ENCODE results near the gene KRT23.

The KRT23 gene

DNA sequence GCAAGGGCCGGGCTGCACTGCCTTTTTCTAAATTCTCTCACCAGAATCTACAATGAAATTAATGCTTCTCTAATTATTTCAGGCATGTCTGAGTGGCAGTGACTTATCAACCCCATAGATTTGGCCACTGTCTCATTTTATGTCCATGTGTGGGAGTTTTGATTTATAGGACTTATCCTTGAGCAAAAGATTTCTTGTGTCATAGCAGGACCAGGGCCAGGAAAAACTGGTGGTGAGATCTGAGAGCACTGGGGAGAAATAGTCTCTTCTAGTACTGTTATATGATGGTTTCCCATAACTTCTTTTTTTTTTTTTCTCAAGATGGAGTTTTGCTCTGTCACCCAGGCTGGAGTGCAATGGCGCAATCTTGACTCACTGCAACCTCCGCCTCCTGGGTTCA is 1.5 kb upstream of the KRT23 start:
- H3K9me3 ChIP-seq (ENCODE audit: control insufficient read depth, insufficient read depth, low read depth, low read length), result no peaks in the 10 kb centered on the region
- H3K36me3 ChIP-seq (ENCODE audit: control insufficient read depth in 2 of 2, insufficient read depth in 1 of 2, low read length in 2 of 2), result no peaks in the 10 kb centered on the region
- no peak for TF ChIP-seq ZNF2 (tag by site-specific recombination; IDR thresholded peaks at IDR 0.05)
- no peak for TF ChIP-seq GLI4 (tag by site-specific recombination; IDR thresholded peaks at IDR 0.05)
- TF ChIP-seq, protein P1, sequence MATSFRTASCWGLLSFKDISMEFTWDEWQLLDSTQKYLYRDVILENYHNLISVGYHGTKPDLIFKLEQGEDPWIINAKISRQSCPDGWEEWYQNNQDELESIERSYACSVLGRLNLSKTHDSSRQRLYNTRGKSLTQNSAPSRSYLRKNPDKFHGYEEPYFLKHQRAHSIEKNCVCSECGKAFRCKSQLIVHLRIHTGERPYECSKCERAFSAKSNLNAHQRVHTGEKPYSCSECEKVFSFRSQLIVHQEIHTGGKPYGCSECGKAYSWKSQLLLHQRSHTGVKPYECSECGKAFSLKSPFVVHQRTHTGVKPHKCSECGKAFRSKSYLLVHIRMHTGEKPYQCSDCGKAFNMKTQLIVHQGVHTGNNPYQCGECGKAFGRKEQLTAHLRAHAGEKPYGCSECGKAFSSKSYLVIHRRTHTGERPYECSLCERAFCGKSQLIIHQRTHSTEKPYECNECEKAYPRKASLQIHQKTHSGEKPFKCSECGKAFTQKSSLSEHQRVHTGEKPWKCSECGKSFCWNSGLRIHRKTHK (tag by site-specific recombination; IDR thresholded peaks at IDR 0.05), result no peak
- no peak for TF ChIP-seq ZNF510 (tag by site-specific recombination; IDR thresholded peaks at IDR 0.05; ENCODE audit: insufficient replicate concordance)
- TF ChIP-seq, protein P2, sequence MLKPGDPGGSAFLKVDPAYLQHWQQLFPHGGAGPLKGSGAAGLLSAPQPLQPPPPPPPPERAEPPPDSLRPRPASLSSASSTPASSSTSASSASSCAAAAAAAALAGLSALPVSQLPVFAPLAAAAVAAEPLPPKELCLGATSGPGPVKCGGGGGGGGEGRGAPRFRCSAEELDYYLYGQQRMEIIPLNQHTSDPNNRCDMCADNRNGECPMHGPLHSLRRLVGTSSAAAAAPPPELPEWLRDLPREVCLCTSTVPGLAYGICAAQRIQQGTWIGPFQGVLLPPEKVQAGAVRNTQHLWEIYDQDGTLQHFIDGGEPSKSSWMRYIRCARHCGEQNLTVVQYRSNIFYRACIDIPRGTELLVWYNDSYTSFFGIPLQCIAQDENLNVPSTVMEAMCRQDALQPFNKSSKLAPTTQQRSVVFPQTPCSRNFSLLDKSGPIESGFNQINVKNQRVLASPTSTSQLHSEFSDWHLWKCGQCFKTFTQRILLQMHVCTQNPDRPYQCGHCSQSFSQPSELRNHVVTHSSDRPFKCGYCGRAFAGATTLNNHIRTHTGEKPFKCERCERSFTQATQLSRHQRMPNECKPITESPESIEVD (tag by site-specific recombination; IDR thresholded peaks at IDR 0.05), result no peak
- no peak for TF ChIP-seq ZFP37 (tag by site-specific recombination; IDR thresholded peaks at IDR 0.05)
- TF ChIP-seq ZNF311 (tag by site-specific recombination; IDR thresholded peaks at IDR 0.05; ENCODE audit: borderline replicate concordance), result no peak
- TF ChIP-seq ZNF223 (tag by site-specific recombination; IDR thresholded peaks at IDR 0.05), result no peak
- TF ChIP-seq, protein P3, sequence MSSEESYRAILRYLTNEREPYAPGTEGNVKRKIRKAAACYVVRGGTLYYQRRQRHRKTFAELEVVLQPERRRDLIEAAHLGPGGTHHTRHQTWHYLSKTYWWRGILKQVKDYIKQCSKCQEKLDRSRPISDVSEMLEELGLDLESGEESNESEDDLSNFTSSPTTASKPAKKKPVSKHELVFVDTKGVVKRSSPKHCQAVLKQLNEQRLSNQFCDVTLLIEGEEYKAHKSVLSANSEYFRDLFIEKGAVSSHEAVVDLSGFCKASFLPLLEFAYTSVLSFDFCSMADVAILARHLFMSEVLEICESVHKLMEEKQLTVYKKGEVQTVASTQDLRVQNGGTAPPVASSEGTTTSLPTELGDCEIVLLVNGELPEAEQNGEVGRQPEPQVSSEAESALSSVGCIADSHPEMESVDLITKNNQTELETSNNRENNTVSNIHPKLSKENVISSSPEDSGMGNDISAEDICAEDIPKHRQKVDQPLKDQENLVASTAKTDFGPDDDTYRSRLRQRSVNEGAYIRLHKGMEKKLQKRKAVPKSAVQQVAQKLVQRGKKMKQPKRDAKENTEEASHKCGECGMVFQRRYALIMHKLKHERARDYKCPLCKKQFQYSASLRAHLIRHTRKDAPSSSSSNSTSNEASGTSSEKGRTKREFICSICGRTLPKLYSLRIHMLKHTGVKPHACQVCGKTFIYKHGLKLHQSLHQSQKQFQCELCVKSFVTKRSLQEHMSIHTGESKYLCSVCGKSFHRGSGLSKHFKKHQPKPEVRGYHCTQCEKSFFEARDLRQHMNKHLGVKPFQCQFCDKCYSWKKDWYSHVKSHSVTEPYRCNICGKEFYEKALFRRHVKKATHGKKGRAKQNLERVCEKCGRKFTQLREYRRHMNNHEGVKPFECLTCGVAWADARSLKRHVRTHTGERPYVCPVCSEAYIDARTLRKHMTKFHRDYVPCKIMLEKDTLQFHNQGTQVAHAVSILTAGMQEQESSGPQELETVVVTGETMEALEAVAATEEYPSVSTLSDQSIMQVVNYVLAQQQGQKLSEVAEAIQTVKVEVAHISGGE (tag by site-specific recombination; conservative IDR thresholded peaks at IDR 0.05; ENCODE audit: low read depth), result no peak
- no peak for TF ChIP-seq ZXDB (tag by site-specific recombination; IDR thresholded peaks at IDR 0.05)
- no peak for TF ChIP-seq ZNF175 (tag by site-specific recombination; IDR thresholded peaks at IDR 0.05)
- TF ChIP-seq, protein P4, sequence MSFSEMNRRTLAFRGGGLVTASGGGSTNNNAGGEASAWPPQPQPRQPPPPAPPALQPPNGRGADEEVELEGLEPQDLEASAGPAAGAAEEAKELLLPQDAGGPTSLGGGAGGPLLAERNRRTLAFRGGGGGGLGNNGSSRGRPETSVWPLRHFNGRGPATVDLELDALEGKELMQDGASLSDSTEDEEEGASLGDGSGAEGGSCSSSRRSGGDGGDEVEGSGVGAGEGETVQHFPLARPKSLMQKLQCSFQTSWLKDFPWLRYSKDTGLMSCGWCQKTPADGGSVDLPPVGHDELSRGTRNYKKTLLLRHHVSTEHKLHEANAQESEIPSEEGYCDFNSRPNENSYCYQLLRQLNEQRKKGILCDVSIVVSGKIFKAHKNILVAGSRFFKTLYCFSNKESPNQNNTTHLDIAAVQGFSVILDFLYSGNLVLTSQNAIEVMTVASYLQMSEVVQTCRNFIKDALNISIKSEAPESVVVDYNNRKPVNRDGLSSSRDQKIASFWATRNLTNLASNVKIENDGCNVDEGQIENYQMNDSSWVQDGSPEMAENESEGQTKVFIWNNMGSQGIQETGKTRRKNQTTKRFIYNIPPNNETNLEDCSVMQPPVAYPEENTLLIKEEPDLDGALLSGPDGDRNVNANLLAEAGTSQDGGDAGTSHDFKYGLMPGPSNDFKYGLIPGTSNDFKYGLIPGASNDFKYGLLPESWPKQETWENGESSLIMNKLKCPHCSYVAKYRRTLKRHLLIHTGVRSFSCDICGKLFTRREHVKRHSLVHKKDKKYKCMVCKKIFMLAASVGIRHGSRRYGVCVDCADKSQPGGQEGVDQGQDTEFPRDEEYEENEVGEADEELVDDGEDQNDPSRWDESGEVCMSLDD (tag by site-specific recombination; IDR thresholded peaks at IDR 0.05), result no peak
- TF ChIP-seq, protein P5, sequence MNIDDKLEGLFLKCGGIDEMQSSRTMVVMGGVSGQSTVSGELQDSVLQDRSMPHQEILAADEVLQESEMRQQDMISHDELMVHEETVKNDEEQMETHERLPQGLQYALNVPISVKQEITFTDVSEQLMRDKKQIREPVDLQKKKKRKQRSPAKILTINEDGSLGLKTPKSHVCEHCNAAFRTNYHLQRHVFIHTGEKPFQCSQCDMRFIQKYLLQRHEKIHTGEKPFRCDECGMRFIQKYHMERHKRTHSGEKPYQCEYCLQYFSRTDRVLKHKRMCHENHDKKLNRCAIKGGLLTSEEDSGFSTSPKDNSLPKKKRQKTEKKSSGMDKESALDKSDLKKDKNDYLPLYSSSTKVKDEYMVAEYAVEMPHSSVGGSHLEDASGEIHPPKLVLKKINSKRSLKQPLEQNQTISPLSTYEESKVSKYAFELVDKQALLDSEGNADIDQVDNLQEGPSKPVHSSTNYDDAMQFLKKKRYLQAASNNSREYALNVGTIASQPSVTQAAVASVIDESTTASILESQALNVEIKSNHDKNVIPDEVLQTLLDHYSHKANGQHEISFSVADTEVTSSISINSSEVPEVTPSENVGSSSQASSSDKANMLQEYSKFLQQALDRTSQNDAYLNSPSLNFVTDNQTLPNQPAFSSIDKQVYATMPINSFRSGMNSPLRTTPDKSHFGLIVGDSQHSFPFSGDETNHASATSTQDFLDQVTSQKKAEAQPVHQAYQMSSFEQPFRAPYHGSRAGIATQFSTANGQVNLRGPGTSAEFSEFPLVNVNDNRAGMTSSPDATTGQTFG (tag by site-specific recombination; IDR thresholded peaks at IDR 0.05; ENCODE audit: borderline replicate concordance), result no peak
- TF ChIP-seq ZNF354C (tag by site-specific recombination; IDR thresholded peaks at IDR 0.05; ENCODE audit: borderline replicate concordance, low read depth), result no peak
- no peak for TF ChIP-seq GFI1B (tag by site-specific recombination; IDR thresholded peaks at IDR 0.05)
- TF ChIP-seq ZNF211 (tag by site-specific recombination; IDR thresholded peaks at IDR 0.05; ENCODE audit: low read depth), result no peak
- TF ChIP-seq, protein P6, sequence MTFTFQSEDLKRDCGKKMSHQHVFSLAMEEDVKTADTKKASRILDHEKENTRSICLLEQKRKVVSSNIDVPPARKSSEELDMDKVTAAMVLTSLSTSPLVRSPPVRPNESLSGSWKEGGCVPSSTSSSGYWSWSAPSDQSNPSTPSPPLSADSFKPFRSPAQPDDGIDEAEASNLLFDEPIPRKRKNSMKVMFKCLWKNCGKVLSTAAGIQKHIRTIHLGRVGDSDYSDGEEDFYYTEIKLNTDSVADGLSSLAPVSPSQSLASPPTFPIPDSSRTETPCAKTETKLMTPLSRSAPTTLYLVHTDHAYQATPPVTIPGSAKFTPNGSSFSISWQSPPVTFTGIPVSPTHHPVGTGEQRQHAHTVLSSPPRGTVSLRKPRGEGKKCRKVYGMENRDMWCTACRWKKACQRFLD (tag by site-specific recombination; IDR thresholded peaks at IDR 0.05), result no peak
- TF ChIP-seq, protein P7, sequence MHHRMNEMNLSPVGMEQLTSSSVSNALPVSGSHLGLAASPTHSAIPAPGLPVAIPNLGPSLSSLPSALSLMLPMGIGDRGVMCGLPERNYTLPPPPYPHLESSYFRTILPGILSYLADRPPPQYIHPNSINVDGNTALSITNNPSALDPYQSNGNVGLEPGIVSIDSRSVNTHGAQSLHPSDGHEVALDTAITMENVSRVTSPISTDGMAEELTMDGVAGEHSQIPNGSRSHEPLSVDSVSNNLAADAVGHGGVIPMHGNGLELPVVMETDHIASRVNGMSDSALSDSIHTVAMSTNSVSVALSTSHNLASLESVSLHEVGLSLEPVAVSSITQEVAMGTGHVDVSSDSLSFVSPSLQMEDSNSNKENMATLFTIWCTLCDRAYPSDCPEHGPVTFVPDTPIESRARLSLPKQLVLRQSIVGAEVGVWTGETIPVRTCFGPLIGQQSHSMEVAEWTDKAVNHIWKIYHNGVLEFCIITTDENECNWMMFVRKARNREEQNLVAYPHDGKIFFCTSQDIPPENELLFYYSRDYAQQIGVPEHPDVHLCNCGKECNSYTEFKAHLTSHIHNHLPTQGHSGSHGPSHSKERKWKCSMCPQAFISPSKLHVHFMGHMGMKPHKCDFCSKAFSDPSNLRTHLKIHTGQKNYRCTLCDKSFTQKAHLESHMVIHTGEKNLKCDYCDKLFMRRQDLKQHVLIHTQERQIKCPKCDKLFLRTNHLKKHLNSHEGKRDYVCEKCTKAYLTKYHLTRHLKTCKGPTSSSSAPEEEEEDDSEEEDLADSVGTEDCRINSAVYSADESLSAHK (tag by site-specific recombination; IDR thresholded peaks at IDR 0.05), result no peak
- no peak for TF ChIP-seq REPIN1 (tag by site-specific recombination; IDR thresholded peaks at IDR 0.05; ENCODE audit: low read depth)
- no peak for TF ChIP-seq GLIS1 (tag by site-specific recombination; IDR thresholded peaks at IDR 0.05)
- no peak overlapping the region for H3K27ac ChIP-seq (ENCODE audit: extremely low read depth, low read depth, low read length)
- ChIA-PET CTCF (interaction anchor here (0.7 kb wide), 1 partner anchor 467 kb away, joined by 3 read pairs; no protein-coding TSS in a partner anchor), POLR2A (no interaction called here)
- no peak overlapping the region for H3K4me3 ChIP-seq (ENCODE audit: low read depth, low read length)
- H3K4me1 ChIP-seq (ENCODE audit: control insufficient read depth, insufficient read depth, low read length), result no peaks in the 10 kb centered on the region

Data from HEK293 (cell line).